Adrenal gland (tissue), 12 donors: ENCODE data around the gene GAGE12J. TPM values are rescaled to one million over a fixed set of nuclear protein-coding genes. Genes with fewer than 3 reads are reported as not detected.
"Not testable (repeated sequence)": the region's sequence is repeated elsewhere in the genome, so short reads cannot be mapped to it uniquely, and the experiment has no call there.

Source experiments
- DNase-seq, 7 donors: peaks; one replicate each; pipeline ENCODE4 v3.0.0-alpha.2; 2019 to 2020
- H3K27ac ChIP-seq, 5 donors: fragments of 200-600 bp; sonication (generic) in 4 of 5; 1 replicate in 3 of 5; 2 replicates in 2 of 5; pipeline versions ENCODE4 v1.5.1 to v1.8.0; 2016 to 2020; ENCODE audit warnings: mild to moderate bottlenecking in 1 of 5
- H3K27me3 ChIP-seq: fragments of 200-600 bp; 2 replicates; pipeline ENCODE4 v1.8.0; 2021
- H3K36me3 ChIP-seq, 2 donors: fragments of 200-600 bp; replicated peaks in 1 of 2; 1 replicate in 1 of 2; 2 replicates in 1 of 2; pipeline versions ENCODE4 v1.5.1 to v1.8.0; 2018 to 2022
- H3K4me1 ChIP-seq, 2 donors: fragments of 200-600 bp; replicated peaks in 1 of 2; 1 replicate in 1 of 2; 2 replicates in 1 of 2; pipeline versions ENCODE4 v1.5.1 to v1.8.0; 2018 to 2021
- H3K4me3 ChIP-seq, 4 donors: fragments of 200-600 bp; sonication (generic) in 3 of 4; one replicate each; pipeline ENCODE4 v1.5.1; 2016 to 2018
- H3K9me3 ChIP-seq, 3 donors: fragments of 200-600 bp; sonication (generic) in 1 of 3; replicated peaks in 1 of 3; 1 replicate in 2 of 3; 2 replicates in 1 of 3; pipeline versions ENCODE4 v1.5.1 to v1.8.0; 2016 to 2021
- POLR2A ChIP-seq, 2 donors: fragments of 450-650 bp; IDR thresholded peaks; one replicate each; pipeline ENCODE4 v1.6.1; 2017; ENCODE audit warnings: antibody characterized with exemption in 2 of 2, mild to moderate bottlenecking in 2 of 2, moderate library complexity in 1 of 2
- WGBS, 4 donors: extraction: QIAGEN DNeasy Blood & Tissue Kit in 2 of 4; methylation state at CpG; one replicate each; pipeline versions ENCODE4 v1.1.5 to v1.1.7; 2013 to 2017; 5-methylcytosine and 5-hydroxymethylcytosine counted together
- intact Hi-C, 2 donors: fragments of 100-400 bp; cut with DNase I; formaldehyde crosslinking; loops; one replicate each; pipeline versions ENCODE4 v1.14.1 to v1.15.0; 2022 to 2023
- polyA plus RNA-seq, 3 donors: library from polyadenylated mRNA; stranded (reverse); fragments of 200-250 nt in 2 of 3; fragments of 350-450 nt in 1 of 3; fragmentation: Illumina TruSeq in 1 of 3; extraction: RNeasy Lipid Tissue Mini Kit (QIAGEN cat#74804) in 1 of 3; gene quantifications; one replicate each; pipeline ENCODE4 v1.2.3, GENCODE V29; 2013 to 2014
- total RNA-seq, 9 donors: library from RNA; depleted of rRNA in 4 of 9; stranded (reverse); fragments of >200 nt in 4 of 9; fragments of 120-200 nt in 1 of 9; fragmentation: NEBNext Ultra II Directional in 1 of 9; extraction: Animal tissue kit (Norgen Biotek cat#: 25700) in 1 of 9; gene quantifications; one replicate each; pipeline versions ENCODE4 v1.1.0 to v1.2.4, GENCODE V29; 2013 to 2023
- TF ChIP-seq, protein P1 (sequence below), 6 experiments: fragments of 450-650 bp in 4 of 6; fragments of 200-600 bp in 2 of 6; sonication (generic) in 1 of 6; IDR thresholded peaks; 1 replicate in 5 of 6; 2 replicates in 1 of 6; pipeline versions ENCODE4 v1.5.1 to v1.8.0; 2016 to 2021; ENCODE audit warnings: antibody characterized with exemption in 6 of 6, mild to moderate bottlenecking in 2 of 6, moderate library complexity in 1 of 6
- donor health status: healthy with polysubstance abuse.
- donor health status: Bipolar disorder and iron deficiency.
- donor health status: DM: yes; HTN: yes; CAD: no.
- donor health status: DM: no; HTN: no; CAD: no.
- donor health status: DM: no; HTN: no; CAD: no.
- donor health status: DM: yes; HTN: yes; CAD: no.

GAGE12J gene
- total and polyA plus RNA-seq, 12 donors: not detected

- WGBS, 4 donors: 59 to 69% (median 62%) methylated on average over 4 to 7 of the region's 7 CpGs
- Histone ChIP-seq H3K4me3 (no peak overlapping the region), H3K36me3 (no peaks in the 10 kb centered on the region), H3K27me3 (peaks cover 9% of the 10 kb centered on the region), H3K27ac (no peak overlapping the region), H3K9me3 (no peaks in the 10 kb centered on the region), H3K4me1 (no peaks in the 10 kb centered on the region)
- TF ChIP-seq POLR2A (IDR thresholded peaks at IDR 0.05): no peak
- TF ChIP-seq, protein P1, sequence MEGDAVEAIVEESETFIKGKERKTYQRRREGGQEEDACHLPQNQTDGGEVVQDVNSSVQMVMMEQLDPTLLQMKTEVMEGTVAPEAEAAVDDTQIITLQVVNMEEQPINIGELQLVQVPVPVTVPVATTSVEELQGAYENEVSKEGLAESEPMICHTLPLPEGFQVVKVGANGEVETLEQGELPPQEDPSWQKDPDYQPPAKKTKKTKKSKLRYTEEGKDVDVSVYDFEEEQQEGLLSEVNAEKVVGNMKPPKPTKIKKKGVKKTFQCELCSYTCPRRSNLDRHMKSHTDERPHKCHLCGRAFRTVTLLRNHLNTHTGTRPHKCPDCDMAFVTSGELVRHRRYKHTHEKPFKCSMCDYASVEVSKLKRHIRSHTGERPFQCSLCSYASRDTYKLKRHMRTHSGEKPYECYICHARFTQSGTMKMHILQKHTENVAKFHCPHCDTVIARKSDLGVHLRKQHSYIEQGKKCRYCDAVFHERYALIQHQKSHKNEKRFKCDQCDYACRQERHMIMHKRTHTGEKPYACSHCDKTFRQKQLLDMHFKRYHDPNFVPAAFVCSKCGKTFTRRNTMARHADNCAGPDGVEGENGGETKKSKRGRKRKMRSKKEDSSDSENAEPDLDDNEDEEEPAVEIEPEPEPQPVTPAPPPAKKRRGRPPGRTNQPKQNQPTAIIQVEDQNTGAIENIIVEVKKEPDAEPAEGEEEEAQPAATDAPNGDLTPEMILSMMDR (IDR thresholded peaks at IDR 0.05): no peak
- DNase-seq: peak in 1 of 7 donors; percentile 33
- intact Hi-C loops: no loop called here
Measured at GRCh38 chrX:49290215-49290614, 31.6 kb upstream of the GAGE12J start.

- intact Hi-C loops: no loop called here
- H3K9me3 ChIP-seq: no peaks in the 10 kb centered on the region
- no peaks in the 10 kb centered on the region for H3K36me3 ChIP-seq
- peaks cover 9% of the 10 kb centered on the region for H3K27me3 ChIP-seq
- peak; percentile 37 to 83 (median 64) for DNase-seq
- no peak for TF ChIP-seq POLR2A (IDR thresholded peaks at IDR 0.05)
- TF ChIP-seq, protein P1 (IDR thresholded peaks at IDR 0.05): peak; percentile 34 to 68 (median 59)
- no peak overlapping the region for H3K27ac ChIP-seq
- 18 to 42% (median 29%) methylated on average over 9 to 11 of the region's 11 CpGs for WGBS, 4 donors
- no peaks in the 10 kb centered on the region for H3K4me1 ChIP-seq
- no peak overlapping the region for H3K4me3 ChIP-seq
Measured at GRCh38 chrX:49291615-49292337, 30.1 kb upstream of the GAGE12J start.

- WGBS, 4 donors: 68 to 77% (median 74%) methylated on average over 8 to 17 of the region's 17 CpGs
- no peak for TF ChIP-seq POLR2A (IDR thresholded peaks at IDR 0.05)
- TF ChIP-seq, protein P1 (IDR thresholded peaks at IDR 0.05): no peak
- no peak overlapping the region for H3K4me3 ChIP-seq
- no peaks in the 10 kb centered on the region for H3K4me1 ChIP-seq
- H3K27me3 ChIP-seq: peaks cover 9% of the 10 kb centered on the region
- intact Hi-C loops: no loop called here
- no peak overlapping the region for H3K27ac ChIP-seq
- no peaks in the 10 kb centered on the region for H3K9me3 ChIP-seq
- no peaks in the 10 kb centered on the region for H3K36me3 ChIP-seq
- DNase-seq: no peak
Measured at GRCh38 chrX:49292400-49293362, 29.2 kb upstream of the GAGE12J start.

GRCh38 chrX:49299293-49299692 lies 22.5 kb upstream of the GAGE12J start:
- H3K36me3 ChIP-seq, H3K9me3 ChIP-seq, H3K4me1 ChIP-seq, H3K4me3 ChIP-seq, DNase-seq, intact Hi-C loops, H3K27me3 ChIP-seq, H3K27ac ChIP-seq: not testable (repeated sequence)
- WGBS, 4 donors: 82 to 92% (median 90%) methylated on average over 2 to 5 of the region's 5 CpGs; no CpG with 5 or more reads in 1 of the 4 donors
